ENCODE data around the gene ARL1.
"Not testable (repeated sequence)": the region's sequence is repeated elsewhere in the genome, so short reads cannot be mapped to it uniquely, and the experiment has no call there.

Gene ARL1

GRCh38 chr12:101407436-101408345 is at the start of gene ARL1:
Gene ARL1 (minus strand): TSS chr12:101407772. CDS start chr12:101407645, 127 bp downstream.
- DNase-seq (ENCODE audit: low spot score), result peak; percentile 75

GRCh38 chr12:101455685-101456084 is 48.1 kb upstream of the ARL1 start:
- DNase-seq (ENCODE audit: low spot score), result peak; percentile 40

- no peak for DNase-seq (ENCODE audit: low spot score)
Measured at GRCh38 chr12:101441461-101442224, 34.1 kb upstream of the ARL1 start.

GRCh38 chr12:101439236-101439635 is 31.7 kb upstream of the ARL1 start:
- DNase-seq (ENCODE audit: low spot score), result no peak

- no peak for DNase-seq (ENCODE audit: low spot score)
Measured at GRCh38 chr12:101436136-101436535, 28.6 kb upstream of the ARL1 start.

GRCh38 chr12:101430456-101430855 is 22.9 kb upstream of the ARL1 start:
- DNase-seq (ENCODE audit: low spot score), result no peak

- DNase-seq (ENCODE audit: low spot score), result no peak
Measured at GRCh38 chr12:101424620-101425019, 17.0 kb upstream of the ARL1 start.

- not testable (repeated sequence) for DNase-seq (ENCODE audit: low spot score)
Measured at GRCh38 chr12:101422066-101422465, 14.5 kb upstream of the ARL1 start.

GRCh38 chr12:101415228-101415627 is 7.7 kb upstream of the ARL1 start:
- no peak for DNase-seq (ENCODE audit: low spot score)

GRCh38 chr12:101414533-101415119 is 7.1 kb upstream of the ARL1 start:
- peak; percentile 52 for DNase-seq (ENCODE audit: low spot score)

GRCh38 chr12:101410169-101410568 is 2.6 kb upstream of the ARL1 start:
- not testable (repeated sequence) for DNase-seq (ENCODE audit: low spot score)

GRCh38 chr12:101407049-101407435 is 530 bp downstream of the ARL1 start:
- peak; percentile 1 for DNase-seq (ENCODE audit: low spot score)

GRCh38 chr12:101391181-101391580 is 16.4 kb downstream of the ARL1 start:
- DNase-seq (ENCODE audit: low spot score), result not testable (repeated sequence)

- DNase-seq (ENCODE audit: low spot score), result no peak
Measured at GRCh38 chr12:101379149-101379548, 28.4 kb downstream of the ARL1 start.

GRCh38 chr12:101375573-101375972 is 32.0 kb downstream of the ARL1 start:
- DNase-seq (ENCODE audit: low spot score), result peak; percentile 26

GRCh38 chr12:101372431-101372830 is 35.1 kb downstream of the ARL1 start:
- DNase-seq (ENCODE audit: low spot score), result no peak

- DNase-seq (ENCODE audit: low spot score), result no peak
Measured at GRCh38 chr12:101368016-101368415, 39.6 kb downstream of the ARL1 start.

- DNase-seq (ENCODE audit: low spot score), result no peak
Measured at GRCh38 chr12:101361455-101361854, 46.1 kb downstream of the ARL1 start.

GRCh38 chr12:101356794-101357193 is 50.8 kb downstream of the ARL1 start:
- DNase-seq (ENCODE audit: low spot score), result no peak

- no peak for DNase-seq (ENCODE audit: low spot score)
Measured at GRCh38 chr12:101351682-101352081, 55.9 kb downstream of the ARL1 start.

- DNase-seq (ENCODE audit: low spot score), result no peak
Measured at GRCh38 chr12:101343893-101344292, 63.7 kb downstream of the ARL1 start.
